ENCODE data around the gene STK11IP.

Gene STK11IP

DNA sequence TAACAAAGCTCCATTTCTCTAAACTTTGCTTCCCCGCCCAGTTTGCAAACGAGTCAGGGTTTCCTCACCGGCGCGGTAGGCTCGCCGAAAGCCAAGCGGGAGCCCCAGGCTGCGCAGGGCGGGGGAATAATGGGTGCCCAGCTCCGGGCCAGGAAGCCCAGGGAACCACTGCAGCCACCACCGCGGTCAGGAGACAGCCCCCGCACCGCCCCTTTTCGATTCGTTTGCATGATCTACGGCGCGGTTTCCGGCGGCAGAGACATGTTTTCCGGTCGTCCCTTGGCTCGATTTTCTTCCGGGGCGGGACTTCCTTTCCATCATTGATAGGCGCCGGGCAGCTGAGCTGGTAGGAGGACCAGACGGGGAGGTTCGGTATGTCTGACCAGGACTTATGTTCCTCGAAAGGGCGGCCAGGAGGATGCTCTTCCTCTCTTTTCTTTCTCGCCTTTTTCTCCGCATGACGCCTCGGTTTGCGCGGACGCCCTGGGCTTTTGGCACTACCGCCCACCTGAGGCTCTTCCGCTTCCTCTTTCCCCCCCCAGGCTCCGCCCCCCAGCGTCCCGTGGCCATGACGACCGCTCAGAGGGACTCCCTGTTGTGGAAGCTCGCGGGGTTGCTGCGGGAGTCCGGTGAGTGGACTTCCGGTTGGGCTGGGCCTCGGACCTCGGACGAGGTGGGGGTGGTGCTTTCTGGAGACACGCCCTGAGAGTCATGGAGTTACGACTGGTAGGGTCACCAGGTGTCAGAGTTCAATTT, at the start of gene STK11IP (continued):
- TF ChIP-seq ZNF76 (tag by site-specific recombination; IDR thresholded peaks at IDR 0.05; ENCODE audit: borderline replicate concordance, low read depth) (no peak), KLF16 (tag by site-specific recombination; IDR thresholded peaks at IDR 0.05) (peak; percentile 86), TRIM28 (IDR thresholded peaks at IDR 0.05; ENCODE audit: borderline replicate concordance, low read length) (0 out of 2 replicates have a peak, but pooled peaks have one; percentile 9), ZNF341 (tag by site-specific recombination; IDR thresholded peaks at IDR 0.05; ENCODE audit: low read depth) (peak; percentile 96), OSR2 (tag by site-specific recombination; IDR thresholded peaks at IDR 0.05) (peak; percentile 9; the same call in 1 of the 2 replicates), SP3 (tag by site-specific recombination; IDR thresholded peaks at IDR 0.05) (peak; percentile 95), SCRT2 (tag by site-specific recombination; IDR thresholded peaks at IDR 0.05) (peak; percentile 100), ZNF184 (tag by site-specific recombination; IDR thresholded peaks at IDR 0.05) (no peak), ZNF621 (tag by site-specific recombination; IDR thresholded peaks at IDR 0.05) (no peak), ZNF398 (tag by site-specific recombination; IDR thresholded peaks at IDR 0.05) (peak; percentile 81), ZBTB17 (tag by site-specific recombination; IDR thresholded peaks at IDR 0.05) (peak; percentile 77), WT1 (tag by site-specific recombination; IDR thresholded peaks at IDR 0.05) (peak; percentile 63), ZBTB48 (tag by site-specific recombination; IDR thresholded peaks at IDR 0.05) (peak; percentile 68; the same call in 1 of the 2 replicates), ZSCAN16 (tag by site-specific recombination; IDR thresholded peaks at IDR 0.05) (no peak), SCRT1 (tag by site-specific recombination; IDR thresholded peaks at IDR 0.05; ENCODE audit: borderline replicate concordance) (peak; percentile 98), ZXDB (tag by site-specific recombination; IDR thresholded peaks at IDR 0.05) (peak; percentile 81), FEZF1 (tag by site-specific recombination; IDR thresholded peaks at IDR 0.05) (no peak), ELK4 (IDR thresholded peaks at IDR 0.05; ENCODE audit: borderline replicate concordance, low read depth, low read length) (peak; percentile 89), ZEB2 (tag by site-specific recombination; IDR thresholded peaks at IDR 0.05) (peak; percentile 76; the same call in 1 of the 2 replicates), ZSCAN18 (tag by site-specific recombination; IDR thresholded peaks at IDR 0.05) (no peak), ZBTB20 (tag by site-specific recombination; IDR thresholded peaks at IDR 0.05) (peak; percentile 33; the same call in 1 of the 2 replicates), ZBTB11 (tag by site-specific recombination; conservative IDR thresholded peaks at IDR 0.05; ENCODE audit: low read depth) (peak; percentile 97), GLIS1 (tag by site-specific recombination; IDR thresholded peaks at IDR 0.05) (peak; percentile 54), EGR2 (tag by site-specific recombination; IDR thresholded peaks at IDR 0.05; ENCODE audit: low read depth) (peak; percentile 67; the same call in 1 of the 2 replicates)
- TF ChIP-seq, protein P1, sequence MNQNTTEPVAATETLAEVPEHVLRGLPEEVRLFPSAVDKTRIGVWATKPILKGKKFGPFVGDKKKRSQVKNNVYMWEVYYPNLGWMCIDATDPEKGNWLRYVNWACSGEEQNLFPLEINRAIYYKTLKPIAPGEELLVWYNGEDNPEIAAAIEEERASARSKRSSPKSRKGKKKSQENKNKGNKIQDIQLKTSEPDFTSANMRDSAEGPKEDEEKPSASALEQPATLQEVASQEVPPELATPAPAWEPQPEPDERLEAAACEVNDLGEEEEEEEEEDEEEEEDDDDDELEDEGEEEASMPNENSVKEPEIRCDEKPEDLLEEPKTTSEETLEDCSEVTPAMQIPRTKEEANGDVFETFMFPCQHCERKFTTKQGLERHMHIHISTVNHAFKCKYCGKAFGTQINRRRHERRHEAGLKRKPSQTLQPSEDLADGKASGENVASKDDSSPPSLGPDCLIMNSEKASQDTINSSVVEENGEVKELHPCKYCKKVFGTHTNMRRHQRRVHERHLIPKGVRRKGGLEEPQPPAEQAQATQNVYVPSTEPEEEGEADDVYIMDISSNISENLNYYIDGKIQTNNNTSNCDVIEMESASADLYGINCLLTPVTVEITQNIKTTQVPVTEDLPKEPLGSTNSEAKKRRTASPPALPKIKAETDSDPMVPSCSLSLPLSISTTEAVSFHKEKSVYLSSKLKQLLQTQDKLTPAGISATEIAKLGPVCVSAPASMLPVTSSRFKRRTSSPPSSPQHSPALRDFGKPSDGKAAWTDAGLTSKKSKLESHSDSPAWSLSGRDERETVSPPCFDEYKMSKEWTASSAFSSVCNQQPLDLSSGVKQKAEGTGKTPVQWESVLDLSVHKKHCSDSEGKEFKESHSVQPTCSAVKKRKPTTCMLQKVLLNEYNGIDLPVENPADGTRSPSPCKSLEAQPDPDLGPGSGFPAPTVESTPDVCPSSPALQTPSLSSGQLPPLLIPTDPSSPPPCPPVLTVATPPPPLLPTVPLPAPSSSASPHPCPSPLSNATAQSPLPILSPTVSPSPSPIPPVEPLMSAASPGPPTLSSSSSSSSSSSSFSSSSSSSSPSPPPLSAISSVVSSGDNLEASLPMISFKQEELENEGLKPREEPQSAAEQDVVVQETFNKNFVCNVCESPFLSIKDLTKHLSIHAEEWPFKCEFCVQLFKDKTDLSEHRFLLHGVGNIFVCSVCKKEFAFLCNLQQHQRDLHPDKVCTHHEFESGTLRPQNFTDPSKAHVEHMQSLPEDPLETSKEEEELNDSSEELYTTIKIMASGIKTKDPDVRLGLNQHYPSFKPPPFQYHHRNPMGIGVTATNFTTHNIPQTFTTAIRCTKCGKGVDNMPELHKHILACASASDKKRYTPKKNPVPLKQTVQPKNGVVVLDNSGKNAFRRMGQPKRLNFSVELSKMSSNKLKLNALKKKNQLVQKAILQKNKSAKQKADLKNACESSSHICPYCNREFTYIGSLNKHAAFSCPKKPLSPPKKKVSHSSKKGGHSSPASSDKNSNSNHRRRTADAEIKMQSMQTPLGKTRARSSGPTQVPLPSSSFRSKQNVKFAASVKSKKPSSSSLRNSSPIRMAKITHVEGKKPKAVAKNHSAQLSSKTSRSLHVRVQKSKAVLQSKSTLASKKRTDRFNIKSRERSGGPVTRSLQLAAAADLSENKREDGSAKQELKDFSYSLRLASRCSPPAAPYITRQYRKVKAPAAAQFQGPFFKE (tag by site-specific recombination; IDR thresholded peaks at IDR 0.05; ENCODE audit: borderline replicate concordance) = no peak
- TF ChIP-seq, protein P2, sequence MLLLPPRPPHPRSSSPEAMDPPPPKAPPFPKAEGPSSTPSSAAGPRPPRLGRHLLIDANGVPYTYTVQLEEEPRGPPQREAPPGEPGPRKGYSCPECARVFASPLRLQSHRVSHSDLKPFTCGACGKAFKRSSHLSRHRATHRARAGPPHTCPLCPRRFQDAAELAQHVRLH (tag by site-specific recombination; IDR thresholded peaks at IDR 0.05) = peak; percentile 98

All from HEK293 (cell line).